Measurements from ENCODE around the gene SLC25A21.

DNA sequence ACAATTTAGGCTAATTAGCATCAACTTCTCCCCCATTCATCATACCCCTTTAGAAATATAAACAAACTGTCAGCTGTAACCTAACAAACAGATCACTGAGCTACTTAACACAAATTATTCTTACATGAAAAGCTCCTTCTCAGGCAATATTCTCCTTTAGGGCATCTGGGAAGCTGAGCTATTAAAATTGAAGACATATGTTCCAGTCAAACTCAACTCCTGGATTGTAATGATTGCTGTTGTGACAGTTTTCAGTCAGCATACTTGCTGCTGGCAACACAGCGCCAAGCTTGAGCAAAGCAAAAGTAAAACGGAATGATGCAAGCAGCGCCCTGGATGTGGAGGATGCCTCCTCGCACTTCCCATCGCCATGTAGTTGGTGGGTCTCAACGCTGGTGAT is 82.4 kb downstream of the SLC25A21 start:
- TF ChIP-seq TAF1 (IDR thresholded peaks at IDR 0.05; ENCODE audit: borderline replicate concordance, insufficient read depth, low read length) = no peak
- no peak for TF ChIP-seq POLR2AphosphoS5 (IDR thresholded peaks at IDR 0.05; ENCODE audit: low read depth, low read length)
- TF ChIP-seq, protein P1, sequence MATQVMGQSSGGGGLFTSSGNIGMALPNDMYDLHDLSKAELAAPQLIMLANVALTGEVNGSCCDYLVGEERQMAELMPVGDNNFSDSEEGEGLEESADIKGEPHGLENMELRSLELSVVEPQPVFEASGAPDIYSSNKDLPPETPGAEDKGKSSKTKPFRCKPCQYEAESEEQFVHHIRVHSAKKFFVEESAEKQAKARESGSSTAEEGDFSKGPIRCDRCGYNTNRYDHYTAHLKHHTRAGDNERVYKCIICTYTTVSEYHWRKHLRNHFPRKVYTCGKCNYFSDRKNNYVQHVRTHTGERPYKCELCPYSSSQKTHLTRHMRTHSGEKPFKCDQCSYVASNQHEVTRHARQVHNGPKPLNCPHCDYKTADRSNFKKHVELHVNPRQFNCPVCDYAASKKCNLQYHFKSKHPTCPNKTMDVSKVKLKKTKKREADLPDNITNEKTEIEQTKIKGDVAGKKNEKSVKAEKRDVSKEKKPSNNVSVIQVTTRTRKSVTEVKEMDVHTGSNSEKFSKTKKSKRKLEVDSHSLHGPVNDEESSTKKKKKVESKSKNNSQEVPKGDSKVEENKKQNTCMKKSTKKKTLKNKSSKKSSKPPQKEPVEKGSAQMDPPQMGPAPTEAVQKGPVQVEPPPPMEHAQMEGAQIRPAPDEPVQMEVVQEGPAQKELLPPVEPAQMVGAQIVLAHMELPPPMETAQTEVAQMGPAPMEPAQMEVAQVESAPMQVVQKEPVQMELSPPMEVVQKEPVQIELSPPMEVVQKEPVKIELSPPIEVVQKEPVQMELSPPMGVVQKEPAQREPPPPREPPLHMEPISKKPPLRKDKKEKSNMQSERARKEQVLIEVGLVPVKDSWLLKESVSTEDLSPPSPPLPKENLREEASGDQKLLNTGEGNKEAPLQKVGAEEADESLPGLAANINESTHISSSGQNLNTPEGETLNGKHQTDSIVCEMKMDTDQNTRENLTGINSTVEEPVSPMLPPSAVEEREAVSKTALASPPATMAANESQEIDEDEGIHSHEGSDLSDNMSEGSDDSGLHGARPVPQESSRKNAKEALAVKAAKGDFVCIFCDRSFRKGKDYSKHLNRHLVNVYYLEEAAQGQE (IDR thresholded peaks at IDR 0.05; ENCODE audit: insufficient read depth in 1 of 2, low read depth in 2 of 2, low read length in 2 of 2) = no peak
- TF ChIP-seq SIN3A (IDR thresholded peaks at IDR 0.05; ENCODE audit: borderline replicate concordance, insufficient read depth, low read length) = no peak
- TF ChIP-seq FOXP2 (optimal IDR thresholded peaks at IDR 0.05; ENCODE audit: borderline replicate concordance, extremely low read depth, extremely low read length, insufficient read depth) = no peak
